Psoas muscle (tissue), 8 donors: ENCODE results near the gene ZNF227. TPM values are rescaled to one million over a fixed set of nuclear protein-coding genes. Genes with fewer than 3 reads are reported as not detected.
"Not testable (repeated sequence)": the region's sequence is repeated elsewhere in the genome, so short reads cannot be mapped to it uniquely, and the experiment has no call there.

Source experiments
- ATAC-seq, 4 donors: fragments of 200-7000 bp; cut with Tn5 transposase; one replicate each; pipeline ENCODE4 v1.9.1; 2020; ENCODE audit warnings: moderate library complexity in 3 of 4, mild to moderate bottlenecking in 2 of 4
- DNase-seq, 2 donors: peaks; one replicate each; pipeline ENCODE4 v3.0.0-alpha.2; 2020
- H3K27ac ChIP-seq: fragments of 200-600 bp; one replicate; pipeline ENCODE4 v1.8.0; 2022
- H3K27me3 ChIP-seq, 3 donors: fragments of 200-600 bp in 1 of 3; one replicate each; pipeline versions ENCODE4 v1.6.1 to v1.8.0; 2013 to 2022; ENCODE audit warnings: low read length in 2 of 3, mild to moderate bottlenecking in 2 of 3, moderate library complexity in 1 of 3; ENCODE audit not compliant: insufficient read depth in 3 of 3
- H3K36me3 ChIP-seq, 2 donors: fragments of 200-600 bp in 1 of 2; one replicate each; pipeline versions ENCODE4 v1.6.1 to v1.8.0; 2013 to 2022; ENCODE audit warnings: low read depth in 1 of 2, mild to moderate bottlenecking in 1 of 2, moderate library complexity in 1 of 2; ENCODE audit not compliant: insufficient read depth in 1 of 2
- H3K4me1 ChIP-seq: fragments of 200-600 bp; one replicate; pipeline ENCODE4 v1.8.0; 2022
- H3K4me3 ChIP-seq: fragments of 200-600 bp; one replicate; pipeline ENCODE4 v1.8.0; 2022; ENCODE audit warnings: mild to moderate bottlenecking
- H3K9me3 ChIP-seq: fragments of 200-600 bp; one replicate; pipeline ENCODE4 v1.8.0; 2022
- CTCF ChIP-seq: fragments of 200-600 bp; IDR thresholded peaks from one replicate; pipeline ENCODE4 v1.8.0; 2022; ENCODE audit warnings: antibody characterized with exemption
- WGBS, 3 donors: extraction: QIAGEN DNeasy Blood & Tissue Kit; methylation state at CpG; one replicate each; pipeline versions ENCODE4 v1.1.6 to v1.1.7; 2013; 5-methylcytosine and 5-hydroxymethylcytosine counted together
- intact Hi-C, 2 donors: fragments of 100-400 bp; cut with DNase I; formaldehyde crosslinking; loops; one replicate each; pipeline versions ENCODE4 v1.11.0 to v1.14.2; 2022
- long read RNA-seq, 2 donors: library from polyadenylated mRNA; unstranded; transcript quantifications; one replicate each; pipeline ENCODE4 v2.0.0, GENCODE V29; 2021
- polyA plus RNA-seq, 3 donors: library from polyadenylated mRNA; stranded (reverse); fragments of 200-250 nt; gene quantifications; one replicate each; pipeline ENCODE4 v1.2.3, GENCODE V29; 2013
- total RNA-seq, 4 donors: library from RNA; stranded (reverse); fragmentation: NEBNext Ultra II Directional in 2 of 4; extraction: Animal tissue kit (Norgen Biotek cat#: 25700) in 2 of 4; gene quantifications; one replicate each; pipeline versions ENCODE4 v1.2.1 to v1.2.4, GENCODE V29; 2021 to 2023
- donor health status: healthy with polysubstance abuse.
- donor health status: DM: no; HTN: no; CAD: no; lungs with moderate emphysema.
- donor health status: Bipolar disorder and iron deficiency.
- donor health status: healthy.
- donor health status: DM: yes; HTN: yes; CAD: no.
- donor health status: DM: no; HTN: no; CAD: no.
- donor health status: DM: no; HTN: no; CAD: no.
- donor health status: DM: yes; HTN: yes; CAD: no.

Gene ZNF227
- total RNA-seq (10 to 100 TPM in 2 of 4 donors, 1 to 10 TPM in 2; 5.9 to 10.8 (median 10.1) TPM), polyA plus RNA-seq (10 to 100 TPM in 1 of 3 donors, 1 to 10 TPM in 2; 2.3 to 10.6 (median 2.9) TPM)
- long read RNA-seq, donor 1, partial matches to known transcripts, result 1 of 3 reads
- long read RNA-seq, donor 1, other reads (novel, unspliced or antisense), result 2 of 3 reads
- long read RNA-seq, donor 2, partial matches to known transcripts, result 1 of 5 reads
- long read RNA-seq, donor 2, other reads (novel, unspliced or antisense), result 2 of 5 reads

- ATAC-seq, result peak; percentile 96 to 99 (median 99)
- H3K4me3 ChIP-seq, result peak within 1 kb of the TSS; percentile 86
- H3K27me3 ChIP-seq, result no peaks in the 10 kb centered on the region
- no peak for TF ChIP-seq CTCF
- H3K36me3 ChIP-seq, result peaks cover 4 to 29% of the 10 kb centered on the region in 2 donors
- WGBS, 3 donors, result 0 to 1% (median 0%) methylated on average over 37 of the region's 37 CpGs
- no peaks in the 10 kb centered on the region for H3K4me1 ChIP-seq
- DNase-seq, result peak; percentile 92 to 96
- peak within 1 kb of the TSS; percentile 87 for H3K27ac ChIP-seq
- peaks cover 24% of the 10 kb centered on the region for H3K9me3 ChIP-seq
- intact Hi-C loops, result loop anchor here in 1 of 2 donors (5.0 kb wide), 1 partner anchor 95 kb away; the partner anchor contains the start of gene ZNF235
Measured at GRCh38 chr19:44212250-44212865, at the start of gene ZNF227. Gene ZNF227 (plus strand): TSS chr19:44212532. CDS start chr19:44217793, 5,261 bp downstream.

GRCh38 chr19:44163789-44164188, 48.5 kb upstream of the ZNF227 start:
- no peak for DNase-seq
- 91 to 95% (median 92%) methylated on average over 2 of the region's 2 CpGs for WGBS, 3 donors

GRCh38 chr19:44164327-44164672, 48.0 kb upstream of the ZNF227 start:
- intact Hi-C loops, result loop anchor here (2.0 to 10.0 kb wide), 7 partner anchors 23 to 191 kb away; partner anchors contain the start of genes ZNF225 (in 2 of the 2), ZNF112 (in 1 of the 2), ZNF223 (in 1 of the 2) and ZNF234 (in 1 of the 2)
- Histone ChIP-seq H3K4me3 (peak overlapping the region; percentile 92), H3K36me3 (peaks cover 10 to 22% of the 10 kb centered on the region in 2 donors), H3K27ac (peak overlapping the region; percentile 88), H3K27me3 (no peaks in the 10 kb centered on the region), H3K9me3 (peaks cover 71% of the 10 kb centered on the region), H3K4me1 (peaks cover 11% of the 10 kb centered on the region)
- WGBS, 3 donors, result 55 to 73% (median 57%) methylated on average over 3 of the region's 3 CpGs
- no peak for DNase-seq
- TF ChIP-seq CTCF, result no peak
- ATAC-seq, result peak in 1 of 4 donors; percentile 8

More at GRCh38 chr19:44163789-44164188, 48.5 kb upstream of the ZNF227 start:
- intact Hi-C loops, result loop anchor here (2.0 to 10.0 kb wide), 7 partner anchors 23 to 191 kb away; partner anchors contain the start of genes ZNF225 (in 2 of the 2), ZNF112 (in 1 of the 2), ZNF223 (in 1 of the 2) and ZNF234 (in 1 of the 2)
- H3K4me3 ChIP-seq, result no peak overlapping the region
- peaks cover 76% of the 10 kb centered on the region for H3K9me3 ChIP-seq
- ATAC-seq, result no peak
- no peak overlapping the region for H3K27ac ChIP-seq
- no peak for TF ChIP-seq CTCF
- no peaks in the 10 kb centered on the region for H3K27me3 ChIP-seq
- H3K36me3 ChIP-seq, result peaks cover 10 to 20% of the 10 kb centered on the region in 2 donors
- H3K4me1 ChIP-seq, result peaks cover 11% of the 10 kb centered on the region

GRCh38 chr19:44164673-44165512, 47.4 kb upstream of the ZNF227 start, which contains the start of gene ZNF226:
Gene ZNF226 (plus strand): TSS chr19:44165100. CDS start chr19:44170081, 4,981 bp downstream.
- Histone ChIP-seq H3K4me3 (peak within 1 kb of the TSS; percentile 92), H3K4me1 (peaks cover 11% of the 10 kb centered on the region), H3K36me3 (peaks cover 16 to 28% of the 10 kb centered on the region in 2 donors), H3K27me3 (no peaks in the 10 kb centered on the region), H3K9me3 (peaks cover 65% of the 10 kb centered on the region), H3K27ac (peak within 1 kb of the TSS; percentile 88)
- ATAC-seq, result peak; percentile 100
- DNase-seq, result peak; percentile 83 to 90
- TF ChIP-seq CTCF, result no peak
- intact Hi-C loops, result loop anchor here (2.0 to 10.0 kb wide), 8 partner anchors 24 to 190 kb away; partner anchors contain the start of genes ZNF225 (in 2 of the 2), ZNF112 (in 1 of the 2), ZNF223 (in 1 of the 2) and ZNF234 (in 1 of the 2)
- 0 to 1% (median 1%) methylated on average over 32 of the region's 32 CpGs for WGBS, 3 donors

- intact Hi-C loops, ATAC-seq, H3K27ac ChIP-seq, H3K27me3 ChIP-seq, H3K4me1 ChIP-seq, DNase-seq, H3K4me3 ChIP-seq: not testable (repeated sequence)
- WGBS, 3 donors, result 97 to 100% (median 99%) methylated on average over 6 of the region's 6 CpGs
- peaks cover 58% of the 10 kb centered on the region for H3K9me3 ChIP-seq
- H3K36me3 ChIP-seq, result peaks cover 46 to 86% of the 10 kb centered on the region in 2 donors
Measured at GRCh38 chr19:44170660-44171059, 41.7 kb upstream of the ZNF227 start.
